Bronchial epithelial cell (primary cell): ENCODE results near the gene CRYBA2. TPM values are rescaled to one million over a fixed set of nuclear protein-coding genes. Genes with fewer than 3 reads are reported as not detected.
A peak's percentile ranks its signal among the peaks of the same experiment; 100 is the strongest.

Source experiments
- DNase-seq: peaks from one replicate; pipeline ENCODE4 v3.0.0-alpha.2; 2010; ENCODE audit warnings: low read depth
- FAIRE-seq: peaks from 2 replicates; lab custom pipeline; 2011; peaks lifted over from hg19 to GRCh38; lab: Jason Lieb, UNC
- H3K27me3 ChIP-seq: 2 replicates; pipeline ENCODE4 v1.5.1; 2011; ENCODE audit warnings: low read length; ENCODE audit not compliant: control insufficient read depth, insufficient read depth
- H3K36me3 ChIP-seq: 2 replicates; pipeline ENCODE4 v1.5.1; 2011; ENCODE audit warnings: low read length; ENCODE audit not compliant: control insufficient read depth, insufficient read depth
- H3K4me3 ChIP-seq: 2 replicates; pipeline ENCODE4 v1.5.1; 2011; ENCODE audit warnings: mild to moderate bottlenecking, low read depth, low read length, control low read depth
- total RNA-seq: library from RNA; depleted of rRNA; stranded (reverse); fragments of >200 nt; gene quantifications from 2 replicates; pipeline ENCODE4 v1.2.1, GENCODE V29; 2014
- TF ChIP-seq, protein P1 (sequence below): IDR thresholded peaks from 2 replicates; pipeline ENCODE4 v1.5.1; 2011; ENCODE audit warnings: mild to moderate bottlenecking, moderate library complexity, low read length, control low read depth, inconsistent platforms; ENCODE audit not compliant: insufficient read depth, severe bottlenecking

CRYBA2 gene, protein sequence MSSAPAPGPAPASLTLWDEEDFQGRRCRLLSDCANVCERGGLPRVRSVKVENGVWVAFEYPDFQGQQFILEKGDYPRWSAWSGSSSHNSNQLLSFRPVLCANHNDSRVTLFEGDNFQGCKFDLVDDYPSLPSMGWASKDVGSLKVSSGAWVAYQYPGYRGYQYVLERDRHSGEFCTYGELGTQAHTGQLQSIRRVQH
- total RNA-seq, result not detected in 2 replicates

DNA sequence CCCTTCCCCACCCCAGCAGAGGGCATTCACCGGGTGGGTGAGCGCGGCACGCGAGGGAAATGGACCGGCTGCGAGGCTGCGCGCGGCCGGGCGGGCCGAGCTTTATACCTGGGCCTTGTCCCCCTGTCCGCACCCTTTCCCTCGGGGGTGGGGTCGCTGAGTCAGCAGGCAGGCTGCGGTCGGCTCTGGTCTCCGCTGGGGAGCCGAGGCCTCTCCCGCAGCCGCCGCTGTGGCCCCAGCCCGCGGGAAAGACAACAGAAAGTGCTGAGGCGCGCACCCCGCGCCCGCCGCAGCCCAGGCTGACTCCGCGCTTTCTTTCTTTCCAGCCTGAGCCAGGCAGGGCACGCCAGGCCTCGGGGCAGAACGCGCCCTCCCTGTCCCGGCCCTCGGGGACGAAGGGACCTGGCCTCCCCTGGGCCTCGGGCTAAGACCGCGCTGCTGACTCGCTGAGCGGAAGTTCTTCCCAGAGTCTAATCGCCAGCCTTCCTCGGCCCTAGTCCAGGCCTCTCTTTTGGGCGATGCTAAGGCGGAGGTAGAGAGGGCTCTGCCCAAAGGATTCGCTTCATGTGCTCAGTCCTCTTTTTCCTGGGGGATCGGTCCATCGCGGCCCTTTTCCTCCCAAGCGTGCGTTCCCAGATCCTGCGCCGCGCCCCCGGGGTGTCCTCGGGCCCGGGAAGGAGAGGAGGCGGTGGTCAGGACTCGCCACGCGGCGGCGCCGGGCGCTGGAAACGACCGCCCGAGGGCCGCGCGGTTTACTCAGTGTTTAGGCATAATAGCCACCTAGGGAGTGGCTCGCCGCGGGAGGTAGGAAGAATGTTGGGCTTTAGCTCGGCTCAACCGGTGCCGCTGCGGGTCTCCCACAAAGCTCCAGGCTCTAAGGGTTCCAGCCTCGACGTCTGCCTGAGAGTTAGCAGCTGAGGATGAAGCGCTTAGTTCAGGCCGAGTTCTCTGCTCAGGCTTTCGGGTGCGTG lies at the start of gene CRYBA2:
CRYBA2 (minus strand) TSS at position 78 of the 971 bp plus-strand sequence. CDS start 246 bp downstream, outside the sequence.
- TF ChIP-seq, protein P1, sequence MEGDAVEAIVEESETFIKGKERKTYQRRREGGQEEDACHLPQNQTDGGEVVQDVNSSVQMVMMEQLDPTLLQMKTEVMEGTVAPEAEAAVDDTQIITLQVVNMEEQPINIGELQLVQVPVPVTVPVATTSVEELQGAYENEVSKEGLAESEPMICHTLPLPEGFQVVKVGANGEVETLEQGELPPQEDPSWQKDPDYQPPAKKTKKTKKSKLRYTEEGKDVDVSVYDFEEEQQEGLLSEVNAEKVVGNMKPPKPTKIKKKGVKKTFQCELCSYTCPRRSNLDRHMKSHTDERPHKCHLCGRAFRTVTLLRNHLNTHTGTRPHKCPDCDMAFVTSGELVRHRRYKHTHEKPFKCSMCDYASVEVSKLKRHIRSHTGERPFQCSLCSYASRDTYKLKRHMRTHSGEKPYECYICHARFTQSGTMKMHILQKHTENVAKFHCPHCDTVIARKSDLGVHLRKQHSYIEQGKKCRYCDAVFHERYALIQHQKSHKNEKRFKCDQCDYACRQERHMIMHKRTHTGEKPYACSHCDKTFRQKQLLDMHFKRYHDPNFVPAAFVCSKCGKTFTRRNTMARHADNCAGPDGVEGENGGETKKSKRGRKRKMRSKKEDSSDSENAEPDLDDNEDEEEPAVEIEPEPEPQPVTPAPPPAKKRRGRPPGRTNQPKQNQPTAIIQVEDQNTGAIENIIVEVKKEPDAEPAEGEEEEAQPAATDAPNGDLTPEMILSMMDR, result peak; percentile 10
- peak; percentile 16 for DNase-seq

DNA sequence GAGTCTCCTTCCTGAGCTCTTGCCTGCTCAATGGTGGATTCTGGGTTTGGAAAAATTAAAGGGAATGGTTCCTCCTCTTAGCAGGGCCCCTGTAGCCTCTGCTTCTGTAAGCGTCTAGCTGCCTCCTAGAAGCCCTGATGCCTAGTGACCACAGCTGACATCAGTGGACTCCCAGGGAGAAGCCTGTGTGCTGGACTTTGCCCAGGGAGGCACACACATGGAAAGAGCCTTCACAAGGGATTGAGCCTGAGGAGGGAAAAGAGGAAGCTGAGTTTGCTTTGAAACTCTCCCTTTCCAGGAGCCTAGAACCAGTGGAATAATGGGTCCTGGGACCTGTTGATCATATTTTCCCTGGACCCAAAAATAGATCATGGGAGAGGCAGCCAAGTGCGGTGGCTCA lies 49.5 kb upstream of the CRYBA2 start:
- peaks cover 4% of the 10 kb centered on the region for H3K27me3 ChIP-seq
- FAIRE-seq, result no peak

More for the DNA sequence above, at the start of gene CRYBA2:
- peaks cover 55% of the 10 kb centered on the region for H3K27me3 ChIP-seq
- no peak for FAIRE-seq
- no peaks in the 10 kb centered on the region for H3K36me3 ChIP-seq
- H3K4me3 ChIP-seq, result peak within 1 kb of the TSS; percentile 17

DNA sequence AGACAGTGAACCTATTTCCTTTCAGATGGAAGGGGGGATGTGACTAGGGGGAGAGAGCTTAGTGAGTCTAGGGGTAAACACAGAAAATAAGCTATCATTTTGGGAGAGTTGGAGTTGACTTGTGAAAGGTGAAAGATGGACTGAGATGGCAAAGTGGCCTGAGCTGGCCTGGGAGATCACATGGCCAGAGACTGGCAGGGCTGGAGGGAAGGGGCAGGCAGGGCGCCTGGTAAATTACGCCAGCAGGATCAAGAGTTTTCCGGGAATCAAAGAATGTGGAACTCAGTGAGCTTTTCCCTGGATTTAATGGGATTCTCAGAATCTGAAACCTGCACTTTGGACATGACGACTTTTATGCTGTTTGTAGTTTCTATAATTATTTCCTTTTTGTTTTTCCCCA lies 48.9 kb upstream of the CRYBA2 start:
- H3K27me3 ChIP-seq, result peaks cover 4% of the 10 kb centered on the region
- no peak overlapping the region for H3K4me3 ChIP-seq
- FAIRE-seq (no peak), DNase-seq (no peak)
- TF ChIP-seq, protein P1, result no peak
- no peaks in the 10 kb centered on the region for H3K36me3 ChIP-seq

More for the DNA sequence above, 49.5 kb upstream of the CRYBA2 start:
- no peak overlapping the region for H3K4me3 ChIP-seq
- TF ChIP-seq, protein P1, result no peak
- no peaks in the 10 kb centered on the region for H3K36me3 ChIP-seq
- no peak for DNase-seq

DNA sequence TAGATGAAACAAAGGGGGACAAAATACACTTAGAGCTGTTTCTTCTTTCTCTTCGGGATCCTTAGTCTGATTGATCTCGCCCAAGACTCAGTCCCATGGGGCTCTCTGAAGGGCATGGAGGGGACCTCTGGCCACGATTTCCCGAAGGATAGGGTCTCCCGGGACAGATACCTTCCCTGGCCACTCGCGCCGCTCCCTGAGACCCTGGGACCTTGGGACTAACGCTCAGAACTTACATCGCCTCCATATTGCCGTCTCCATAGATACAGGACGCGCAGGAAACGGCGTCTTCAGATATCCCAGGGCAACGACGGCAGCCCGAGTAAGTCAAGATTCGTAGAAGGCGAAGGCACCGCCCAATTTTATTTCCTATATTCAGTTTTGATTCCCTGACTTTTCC lies 48.0 kb upstream of the CRYBA2 start, which contains the start of gene CFAP65:
CFAP65 (minus strand) TSS at position 265 of the 400 bp plus-strand sequence. CDS start 2,468 bp downstream, outside the sequence.
- H3K4me3 ChIP-seq, result peak within 1 kb of the TSS; percentile 19
- TF ChIP-seq, protein P1, result no peak
- no peaks in the 10 kb centered on the region for H3K36me3 ChIP-seq
- DNase-seq, result peak; percentile 44
- H3K27me3 ChIP-seq, result peaks cover 4% of the 10 kb centered on the region
- no peak for FAIRE-seq

DNA sequence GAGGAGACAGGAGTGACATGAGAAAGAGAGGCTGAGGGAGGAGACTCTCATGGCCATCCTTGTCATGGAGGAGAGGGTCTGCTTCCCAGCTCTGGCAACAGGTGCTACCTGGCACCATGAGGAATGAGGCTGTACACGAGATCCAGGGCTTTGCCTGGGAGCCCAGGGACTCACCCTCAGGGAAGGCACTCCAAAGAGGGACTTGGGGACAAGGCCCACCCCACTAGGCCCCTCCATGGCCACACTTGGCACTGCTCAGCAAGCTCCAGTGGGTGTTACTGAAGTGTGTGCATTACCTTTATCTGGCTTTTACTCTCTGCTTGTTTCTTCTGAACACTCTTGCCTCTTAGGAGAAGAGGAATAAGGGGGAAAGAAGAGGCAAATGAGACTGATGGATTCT lies 45.4 kb upstream of the CRYBA2 start:
- DNase-seq (no peak), FAIRE-seq (no peak)
- no peak overlapping the region for H3K4me3 ChIP-seq
- TF ChIP-seq, protein P1, result no peak
- peaks cover 6% of the 10 kb centered on the region for H3K27me3 ChIP-seq
- no peaks in the 10 kb centered on the region for H3K36me3 ChIP-seq
